ENCODE results near the gene ANGPT4. TPM values are rescaled to one million over a fixed set of nuclear protein-coding genes. Genes with fewer than 3 reads are reported as not detected.

ANGPT4 gene
- total and polyA plus RNA-seq, 10 of the 15 experiments (the other 5 are each of a cell fraction or from before 2014, with no cell fraction given) = 0.01 to 0.16 TPM; not detected in 8

DNA sequence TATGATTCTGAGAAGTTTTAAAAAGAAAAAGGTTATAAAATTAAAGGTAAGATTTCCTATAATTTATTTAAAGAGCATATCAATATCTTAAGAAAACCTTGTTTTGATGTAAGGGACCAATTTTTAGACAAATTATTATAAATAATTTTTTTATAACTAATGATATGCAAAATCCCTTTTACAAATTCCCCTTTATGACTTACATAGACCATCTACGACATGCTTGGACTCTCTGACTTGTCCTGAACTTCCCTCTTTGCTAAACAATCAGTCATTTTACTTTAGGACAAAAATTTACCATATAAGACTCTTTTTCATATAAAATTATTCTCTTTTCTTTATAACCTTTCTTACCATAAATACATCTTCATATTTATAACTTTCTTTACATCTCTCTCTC is 15.3 kb upstream of the ANGPT4 start (continued):
- TF ChIP-seq, protein P1, sequence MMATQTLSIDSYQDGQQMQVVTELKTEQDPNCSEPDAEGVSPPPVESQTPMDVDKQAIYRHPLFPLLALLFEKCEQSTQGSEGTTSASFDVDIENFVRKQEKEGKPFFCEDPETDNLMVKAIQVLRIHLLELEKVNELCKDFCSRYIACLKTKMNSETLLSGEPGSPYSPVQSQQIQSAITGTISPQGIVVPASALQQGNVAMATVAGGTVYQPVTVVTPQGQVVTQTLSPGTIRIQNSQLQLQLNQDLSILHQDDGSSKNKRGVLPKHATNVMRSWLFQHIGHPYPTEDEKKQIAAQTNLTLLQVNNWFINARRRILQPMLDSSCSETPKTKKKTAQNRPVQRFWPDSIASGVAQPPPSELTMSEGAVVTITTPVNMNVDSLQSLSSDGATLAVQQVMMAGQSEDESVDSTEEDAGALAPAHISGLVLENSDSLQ (IDR thresholded peaks at IDR 0.05) = no peak
- TF ChIP-seq RAD21 (IDR thresholded peaks at IDR 0.05; ENCODE audit: insufficient read depth, low read depth, low read length) (no peak), GABPA (IDR thresholded peaks at IDR 0.05; ENCODE audit: low read depth) (no peak), NFIC (IDR thresholded peaks at IDR 0.05; ENCODE audit: low read depth, low read length) (no peak)

DNA sequence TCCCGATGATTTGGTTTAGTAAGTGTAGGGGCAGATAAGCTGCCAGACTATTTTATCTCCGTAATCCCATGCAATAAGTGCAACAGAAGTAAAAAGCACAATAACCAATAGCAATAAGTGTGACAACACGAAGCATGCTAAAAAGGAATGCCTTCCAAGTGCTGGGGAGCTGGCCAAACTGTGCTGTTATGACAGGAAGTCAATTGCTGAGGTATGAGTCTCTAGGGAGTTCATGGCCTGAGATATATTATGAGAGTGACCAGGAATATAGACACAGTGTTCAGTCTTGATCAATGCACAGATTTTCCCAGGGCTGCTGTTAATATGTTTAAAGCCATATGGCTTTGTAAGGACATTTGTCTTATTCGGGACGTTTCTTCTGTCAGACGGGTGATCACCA is 10.5 kb upstream of the ANGPT4 start:
- no TSS peak for BruUV-seq (replicated peaks)
- intact Hi-C loops (cut with micrococcal nuclease; ENCODE audit: unreplicated experiment) = no loop called here
- SMC1A ChIA-PET (ENCODE audit: uncharacterized antibody, unreplicated experiment) = no interaction called here
- TF ChIP-seq RB1 (IDR thresholded peaks at IDR 0.05; ENCODE audit: borderline replicate concordance) (no peak), STAT1 (conservative IDR thresholded peaks at IDR 0.05) (no peak), SIX5 (IDR thresholded peaks at IDR 0.05; ENCODE audit: low read depth, low read length, severe bottlenecking) (no peak), EED (IDR thresholded peaks at IDR 0.05; ENCODE audit: low read depth) (no peak), ZNF217 (IDR thresholded peaks at IDR 0.05) (no peak), BMI1 (IDR thresholded peaks at IDR 0.05; ENCODE audit: borderline replicate concordance) (no peak), CHD4 (IDR thresholded peaks at IDR 0.05) (no peak), MTA3 (IDR thresholded peaks at IDR 0.05; ENCODE audit: borderline replicate concordance, low read length) (no peak), FOXM1 (IDR thresholded peaks at IDR 0.05; ENCODE audit: low read depth, low read length) (no peak)
- TF ChIP-seq, protein P2, sequence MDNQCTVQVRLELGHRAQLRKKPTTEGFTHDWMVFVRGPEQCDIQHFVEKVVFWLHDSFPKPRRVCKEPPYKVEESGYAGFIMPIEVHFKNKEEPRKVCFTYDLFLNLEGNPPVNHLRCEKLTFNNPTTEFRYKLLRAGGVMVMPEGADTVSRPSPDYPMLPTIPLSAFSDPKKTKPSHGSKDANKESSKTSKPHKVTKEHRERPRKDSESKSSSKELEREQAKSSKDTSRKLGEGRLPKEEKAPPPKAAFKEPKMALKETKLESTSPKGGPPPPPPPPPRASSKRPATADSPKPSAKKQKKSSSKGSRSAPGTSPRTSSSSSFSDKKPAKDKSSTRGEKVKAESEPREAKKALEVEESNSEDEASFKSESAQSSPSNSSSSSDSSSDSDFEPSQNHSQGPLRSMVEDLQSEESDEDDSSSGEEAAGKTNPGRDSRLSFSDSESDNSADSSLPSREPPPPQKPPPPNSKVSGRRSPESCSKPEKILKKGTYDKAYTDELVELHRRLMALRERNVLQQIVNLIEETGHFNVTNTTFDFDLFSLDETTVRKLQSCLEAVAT (IDR thresholded peaks at IDR 0.05) = no peak
- TF ChIP-seq, protein P3, sequence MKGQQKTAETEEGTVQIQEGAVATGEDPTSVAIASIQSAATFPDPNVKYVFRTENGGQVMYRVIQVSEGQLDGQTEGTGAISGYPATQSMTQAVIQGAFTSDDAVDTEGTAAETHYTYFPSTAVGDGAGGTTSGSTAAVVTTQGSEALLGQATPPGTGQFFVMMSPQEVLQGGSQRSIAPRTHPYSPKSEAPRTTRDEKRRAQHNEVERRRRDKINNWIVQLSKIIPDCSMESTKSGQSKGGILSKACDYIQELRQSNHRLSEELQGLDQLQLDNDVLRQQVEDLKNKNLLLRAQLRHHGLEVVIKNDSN (IDR thresholded peaks at IDR 0.05; ENCODE audit: borderline replicate concordance, extremely low read length, insufficient read depth, low read depth, low read length) = no peak
- TF ChIP-seq, protein P4, sequence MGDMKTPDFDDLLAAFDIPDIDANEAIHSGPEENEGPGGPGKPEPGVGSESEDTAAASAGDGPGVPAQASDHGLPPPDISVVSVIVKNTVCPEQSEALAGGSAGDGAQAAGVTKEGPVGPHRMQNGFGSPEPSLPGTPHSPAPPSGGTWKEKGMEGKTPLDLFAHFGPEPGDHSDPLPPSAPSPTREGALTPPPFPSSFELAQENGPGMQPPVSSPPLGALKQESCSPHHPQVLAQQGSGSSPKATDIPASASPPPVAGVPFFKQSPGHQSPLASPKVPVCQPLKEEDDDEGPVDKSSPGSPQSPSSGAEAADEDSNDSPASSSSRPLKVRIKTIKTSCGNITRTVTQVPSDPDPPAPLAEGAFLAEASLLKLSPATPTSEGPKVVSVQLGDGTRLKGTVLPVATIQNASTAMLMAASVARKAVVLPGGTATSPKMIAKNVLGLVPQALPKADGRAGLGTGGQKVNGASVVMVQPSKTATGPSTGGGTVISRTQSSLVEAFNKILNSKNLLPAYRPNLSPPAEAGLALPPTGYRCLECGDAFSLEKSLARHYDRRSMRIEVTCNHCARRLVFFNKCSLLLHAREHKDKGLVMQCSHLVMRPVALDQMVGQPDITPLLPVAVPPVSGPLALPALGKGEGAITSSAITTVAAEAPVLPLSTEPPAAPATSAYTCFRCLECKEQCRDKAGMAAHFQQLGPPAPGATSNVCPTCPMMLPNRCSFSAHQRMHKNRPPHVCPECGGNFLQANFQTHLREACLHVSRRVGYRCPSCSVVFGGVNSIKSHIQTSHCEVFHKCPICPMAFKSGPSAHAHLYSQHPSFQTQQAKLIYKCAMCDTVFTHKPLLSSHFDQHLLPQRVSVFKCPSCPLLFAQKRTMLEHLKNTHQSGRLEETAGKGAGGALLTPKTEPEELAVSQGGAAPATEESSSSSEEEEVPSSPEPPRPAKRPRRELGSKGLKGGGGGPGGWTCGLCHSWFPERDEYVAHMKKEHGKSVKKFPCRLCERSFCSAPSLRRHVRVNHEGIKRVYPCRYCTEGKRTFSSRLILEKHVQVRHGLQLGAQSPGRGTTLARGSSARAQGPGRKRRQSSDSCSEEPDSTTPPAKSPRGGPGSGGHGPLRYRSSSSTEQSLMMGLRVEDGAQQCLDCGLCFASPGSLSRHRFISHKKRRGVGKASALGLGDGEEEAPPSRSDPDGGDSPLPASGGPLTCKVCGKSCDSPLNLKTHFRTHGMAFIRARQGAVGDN (IDR thresholded peaks at IDR 0.05) = no peak

More for the DNA sequence above, 10.5 kb upstream of the ANGPT4 start:
- Histone ChIP-seq H4K20me1 (ENCODE audit: control insufficient read depth, insufficient read depth) (no peaks in the 10 kb centered on the region), H2AFZ (ENCODE audit: control insufficient read depth, low read depth, low read length) (no peak overlapping the region), H3K9ac (ENCODE audit: control insufficient read depth, insufficient read depth, low read length) (no peak overlapping the region), H3K27ac (ENCODE audit: control insufficient read depth, insufficient read depth) (no peak overlapping the region), H3K4me2 (ENCODE audit: control insufficient read depth, insufficient read depth) (no peak overlapping the region), H3K79me2 (ENCODE audit: control insufficient read depth, insufficient read depth, low read length) (no peaks in the 10 kb centered on the region), H3K27me3 (replicated peaks in 1 of 2; ENCODE audit: control insufficient read depth in 2 of 2, insufficient read depth in 2 of 2, low read length in 1 of 2) (no peaks in the 10 kb centered on the region; a peak in 1 of 4 replicates), H3K4me1 (ENCODE audit: control insufficient read depth, insufficient read depth, low read length) (no peaks in the 10 kb centered on the region), H3K4me3 (no peak overlapping the region), H3K36me3 (ENCODE audit: control insufficient read depth in 2 of 2, insufficient read depth in 2 of 2, low read length in 1 of 2) (no peaks in the 10 kb centered on the region), H3K9me3 (replicated peaks; ENCODE audit: control insufficient read depth, insufficient read depth, low read length) (peaks cover 1% of the 10 kb centered on the region; the same call in 2 of the 3 replicates)
- FAIRE-seq = no peak
- no peak for DNase-seq (ENCODE audit: low read depth, low spot score)
- RAD21 ChIA-PET (ENCODE audit: unreplicated experiment) = no interaction called here
- in situ Hi-C loops (cut with MboI) = no loop called here
- no peak for ATAC-seq
- CTCF ChIA-PET = no interaction called here
- WGBS (ENCODE audit: insufficient coverage, insufficient replicate concordance, low lambda C conversion rate, missing lambda C conversion rate) = 34% methylated on average over 6 of the region's 6 CpGs
- POLR2A ChIA-PET = no interaction called here
